Heart right ventricle (tissue), 16 donors: Measurements from ENCODE around the gene C5orf47. TPM values are rescaled to one million over a fixed set of nuclear protein-coding genes. Genes with fewer than 3 reads are reported as not detected.

Experiments
- ATAC-seq, 8 donors: fragments of 200-7000 bp; cut with Tn5 transposase; one replicate each; pipeline ENCODE4 v1.9.1; 2020; ENCODE audit warnings: mild to moderate bottlenecking in 8 of 8, moderate library complexity in 8 of 8, moderate number of reproducible peaks in 1 of 8
- DNase-seq, 2 donors: peaks; one replicate each; pipeline ENCODE4 v3.0.0-alpha.2; 2020
- H3K27ac ChIP-seq, 10 donors: fragments of 200-600 bp; sonication (generic) in 2 of 10; one replicate each; pipeline versions ENCODE4 v1.5.0 to v1.8.0; 2020 to 2022; ENCODE audit warnings: mild to moderate bottlenecking in 3 of 10
- H3K27me3 ChIP-seq, 7 donors: fragments of 200-600 bp; one replicate each; pipeline ENCODE4 v1.8.0; 2021 to 2022; ENCODE audit warnings: mild to moderate bottlenecking in 2 of 7
- H3K36me3 ChIP-seq, 9 donors: fragments of 200-600 bp; sonication (generic) in 1 of 9; one replicate each; pipeline versions ENCODE4 v1.5.0 to v1.8.0; 2020 to 2022; ENCODE audit warnings: mild to moderate bottlenecking in 2 of 9
- H3K4me1 ChIP-seq, 9 donors: fragments of 200-600 bp; sonication (generic) in 1 of 9; one replicate each; pipeline versions ENCODE4 v1.5.0 to v1.8.0; 2020 to 2022; ENCODE audit warnings: mild to moderate bottlenecking in 4 of 9
- H3K4me3 ChIP-seq, 10 donors: fragments of 200-600 bp; sonication (generic) in 2 of 10; one replicate each; pipeline versions ENCODE4 v1.5.0 to v1.8.0; 2020 to 2022; ENCODE audit warnings: mild to moderate bottlenecking in 7 of 10, moderate library complexity in 2 of 10
- H3K9me3 ChIP-seq, 11 donors: fragments of 200-600 bp in 10 of 11; sonication (generic) in 2 of 11; one replicate each; pipeline versions ENCODE4 v1.5.0 to v1.8.0; 2013 to 2022; ENCODE audit warnings: mild to moderate bottlenecking in 2 of 11, control low read depth in 1 of 11, moderate library complexity in 1 of 11
- WGBS, 2 donors: extraction: QIAGEN DNeasy Blood & Tissue Kit; methylation state at CpG; one replicate each; pipeline ENCODE4 v1.1.7; 2013; ENCODE audit warnings: inconsistent platforms in 1 of 2; 5-methylcytosine and 5-hydroxymethylcytosine counted together
- intact Hi-C, 10 donors: fragments of 100-400 bp; cut with DNase I; formaldehyde crosslinking; loops; one replicate each; pipeline versions ENCODE4 v1.11.1 to v1.14.2; 2022
- polyA plus RNA-seq, 2 donors: library from polyadenylated mRNA; stranded (reverse); fragments of 200-250 nt; gene quantifications; one replicate each; pipeline ENCODE4 v1.2.3, GENCODE V29; 2013
- total RNA-seq, 10 donors: library from RNA; stranded (reverse); fragmentation: NEBNext Ultra II Directional in 3 of 10; extraction: Animal tissue kit (Norgen Biotek cat#: 25700) in 3 of 10; gene quantifications; one replicate each; pipeline versions ENCODE4 v1.2.1 to v1.2.4, GENCODE V29; 2021 to 2023
- TF ChIP-seq, protein P1 (sequence below), 9 donors: fragments of 200-600 bp; sonication (generic) in 2 of 9; IDR thresholded peaks; one replicate each; pipeline versions ENCODE4 v1.5.0 to v1.8.0; 2021 to 2022; ENCODE audit warnings: antibody characterized with exemption in 9 of 9, mild to moderate bottlenecking in 5 of 9, moderate library complexity in 1 of 9
- donor health status: Arrhythmogenic right ventricular cardiomyopathy.
- donor health status: ischemic (EF 13 %, LVEDD 7.1; RV severe dilation, severe dysfunction).
- donor health status: healthy with polysubstance abuse.
- donor health status: DM: no; HTN: yes; CAD: no.
- donor health status: DM: no; HTN: no; CAD: no.
- donor health status: ischemic (EF 25% LVEDD 6.9; RV normal size, moderate dysfunction).
- donor health status: ischemic (EF 25% LVEDD 5.7; RV mildly dilated, moderate dysfunction).
- donor health status: healthy.
- donor health status: DM: yes; HTN: yes; CAD: no.
- donor health status: Ischemic cardiomyopathy.
- donor health status: ischemic (EF 35%, LVEDD 5.7; RV mildly dilated, moderate dysfunction).
- donor health status: nonischemic (EF 11% LVEDD 7.7; RV severe dilation, severe dysfunction).
- donor health status: DM: yes; HTN: yes; CAD: no.
- donor health status: PGD.
- donor health status: ischemic (EF 29% LVEDD 5.4; RV normal size, mild dysfunction).
- donor health status: nonischemic (EF 23%, LVEDD 6.1; RV moderate dilation, normal function).

C5orf47 gene
- total and polyA plus RNA-seq, 12 donors: 0.09 to 0.31 (median 0.21) TPM; not detected in 5

- Histone ChIP-seq H3K4me1 (peaks cover 0 to 5% (median 0%) of the 10 kb centered on the region in 9 donors), H3K27ac (no peak overlapping the region), H3K4me3 (no peak overlapping the region), H3K27me3 (peaks cover 0 to 9% (median 0%) of the 10 kb centered on the region in 7 donors), H3K9me3 (no peaks in the 10 kb centered on the region), H3K36me3 (no peaks in the 10 kb centered on the region)
- intact Hi-C loops: no loop called here
- no peak for DNase-seq
- ATAC-seq: no peak
- 83 to 91% methylated on average over 5 of the region's 5 CpGs for WGBS, 2 donors
- TF ChIP-seq, protein P1, sequence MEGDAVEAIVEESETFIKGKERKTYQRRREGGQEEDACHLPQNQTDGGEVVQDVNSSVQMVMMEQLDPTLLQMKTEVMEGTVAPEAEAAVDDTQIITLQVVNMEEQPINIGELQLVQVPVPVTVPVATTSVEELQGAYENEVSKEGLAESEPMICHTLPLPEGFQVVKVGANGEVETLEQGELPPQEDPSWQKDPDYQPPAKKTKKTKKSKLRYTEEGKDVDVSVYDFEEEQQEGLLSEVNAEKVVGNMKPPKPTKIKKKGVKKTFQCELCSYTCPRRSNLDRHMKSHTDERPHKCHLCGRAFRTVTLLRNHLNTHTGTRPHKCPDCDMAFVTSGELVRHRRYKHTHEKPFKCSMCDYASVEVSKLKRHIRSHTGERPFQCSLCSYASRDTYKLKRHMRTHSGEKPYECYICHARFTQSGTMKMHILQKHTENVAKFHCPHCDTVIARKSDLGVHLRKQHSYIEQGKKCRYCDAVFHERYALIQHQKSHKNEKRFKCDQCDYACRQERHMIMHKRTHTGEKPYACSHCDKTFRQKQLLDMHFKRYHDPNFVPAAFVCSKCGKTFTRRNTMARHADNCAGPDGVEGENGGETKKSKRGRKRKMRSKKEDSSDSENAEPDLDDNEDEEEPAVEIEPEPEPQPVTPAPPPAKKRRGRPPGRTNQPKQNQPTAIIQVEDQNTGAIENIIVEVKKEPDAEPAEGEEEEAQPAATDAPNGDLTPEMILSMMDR (IDR thresholded peaks at IDR 0.05): no peak
Measured at GRCh38 chr5:174052636-174053035, 63.7 kb downstream of the C5orf47 start.

DNA sequence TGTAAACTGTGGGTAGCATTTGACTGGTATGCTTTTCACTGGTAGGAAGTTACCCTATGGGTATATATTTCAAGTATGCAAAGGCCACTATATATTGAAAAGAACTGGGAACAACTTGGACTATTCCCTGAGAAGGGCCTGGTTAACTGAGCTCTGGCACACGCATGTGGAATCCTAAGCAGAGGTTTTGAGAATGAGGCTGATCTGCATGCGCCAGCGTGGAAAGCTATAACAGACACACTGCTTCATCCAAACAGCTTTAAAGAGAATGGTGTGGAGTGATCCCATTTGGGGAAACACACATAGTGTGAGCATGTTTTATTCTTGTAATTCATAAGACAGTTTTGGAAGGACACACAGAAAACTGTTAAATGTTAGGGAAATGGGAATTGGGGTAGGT is 64.9 kb downstream of the C5orf47 start:
- intact Hi-C loops: no loop called here
- Histone ChIP-seq H3K36me3 (no peaks in the 10 kb centered on the region), H3K4me1 (peaks cover 0 to 5% (median 0%) of the 10 kb centered on the region in 9 donors), H3K27me3 (peaks cover 0 to 9% (median 0%) of the 10 kb centered on the region in 7 donors), H3K9me3 (no peaks in the 10 kb centered on the region), H3K27ac (no peak overlapping the region), H3K4me3 (no peak overlapping the region)
- TF ChIP-seq, protein P1 (IDR thresholded peaks at IDR 0.05): no peak
- ATAC-seq: no peak
- DNase-seq: no peak
- WGBS, 2 donors: 91 to 95% methylated on average over 3 of the region's 3 CpGs

Other genes with a start within 250 kb of the C5orf47 start
- gene CPEB4, start 100.8 kb upstream of the C5orf47 start, total RNA-seq: 100 to 1,000 TPM; 116 to 279 (median 187) TPM
- gene CPEB4, start 100.8 kb upstream of the C5orf47 start, polyA plus RNA-seq: 10 to 100 TPM; 29.4 to 35.4 TPM
- under 1 TPM in 8 of 10 donors, not detected in 2; 0.11 to 0.82 (median 0.32) TPM for gene NSG2, start 56.5 kb downstream of the C5orf47 start, total RNA-seq
- under 1 TPM; 0.49 to 0.51 TPM for gene NSG2, start 56.5 kb downstream of the C5orf47 start, polyA plus RNA-seq